Measurements from ENCODE around the gene DHX34.
"Not testable (repeated sequence)": the region's sequence is repeated elsewhere in the genome, so short reads cannot be mapped to it uniquely, and the experiment has no call there.

DHX34 gene

DNA sequence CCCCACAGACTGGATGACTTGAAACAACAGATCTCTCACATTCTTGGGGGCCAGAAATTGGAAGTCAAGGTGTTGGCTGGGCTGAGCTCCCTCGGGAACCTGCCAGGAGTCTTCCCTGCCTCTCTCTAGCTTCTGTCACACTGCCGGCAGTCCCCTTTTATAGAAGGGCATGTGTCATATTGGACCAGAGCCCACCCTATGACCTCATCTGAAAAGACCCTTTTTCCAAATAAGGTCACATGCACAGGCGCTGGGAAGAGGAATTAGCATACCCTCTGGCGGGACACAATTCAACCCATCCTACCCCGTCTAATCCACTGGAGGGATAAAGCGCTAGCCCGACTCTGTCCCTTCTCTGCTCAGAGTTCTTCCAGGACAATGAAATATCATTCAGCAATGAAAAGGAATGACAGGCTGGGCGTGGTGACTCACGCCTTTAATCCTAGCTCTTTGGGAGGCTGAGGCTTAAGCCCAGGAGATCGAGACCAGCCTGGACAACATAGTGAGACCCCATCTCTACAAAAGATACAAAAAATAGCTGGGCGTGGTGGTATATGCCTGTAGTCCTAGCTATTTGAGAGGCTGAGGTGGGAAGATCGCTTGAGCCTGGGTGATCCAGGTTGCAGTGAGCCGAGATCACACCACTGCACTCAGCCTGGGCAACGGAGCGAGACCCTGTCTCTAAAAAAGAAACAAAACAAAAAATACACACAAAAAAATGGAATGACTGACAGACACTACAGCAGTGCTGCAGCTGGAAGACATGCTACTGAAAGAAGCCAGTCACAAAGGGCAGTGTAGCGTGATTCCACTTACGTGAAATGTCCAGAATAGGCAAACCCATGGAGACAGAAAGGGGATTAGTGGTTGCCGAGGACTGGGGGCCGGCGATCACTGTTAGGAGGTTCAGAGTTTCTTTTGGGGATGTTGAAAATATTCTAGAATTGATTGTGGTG, 41.7 kb downstream of the DHX34 start:
- DNase-seq, result no peak

DNA sequence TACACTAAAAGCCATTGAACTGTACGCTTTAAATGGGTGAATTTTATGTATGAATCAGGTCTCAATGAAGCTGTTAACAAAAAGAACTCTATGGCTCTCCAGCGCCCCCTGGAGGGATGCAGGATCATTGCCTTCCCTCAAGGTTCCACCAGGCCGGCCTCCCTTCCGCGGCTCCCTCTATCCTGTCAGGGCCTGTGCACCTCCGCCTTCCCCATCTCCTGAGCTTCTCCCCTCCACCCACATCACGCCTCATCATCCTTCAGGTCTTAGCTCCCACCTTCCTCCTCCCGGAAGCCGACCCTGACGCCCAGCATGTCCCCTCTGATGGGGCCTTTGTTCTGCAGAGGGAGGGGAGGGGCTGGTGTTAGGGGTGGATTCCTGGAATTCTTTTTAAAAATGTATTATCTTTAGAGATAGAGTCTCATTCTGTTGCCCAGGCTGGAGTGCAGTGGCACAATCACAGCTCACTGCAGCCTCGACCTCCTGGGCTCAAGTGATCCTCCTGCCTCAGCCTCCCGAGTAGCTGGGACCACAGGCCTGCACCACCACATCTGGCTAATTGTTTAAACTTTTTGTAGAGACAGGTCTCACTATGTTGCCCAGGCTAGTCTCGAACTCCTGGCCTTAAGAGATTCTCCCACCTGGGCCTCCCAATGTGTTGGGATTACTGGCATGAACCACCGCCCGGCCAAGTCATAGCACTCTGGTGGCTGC, 42.6 kb downstream of the DHX34 start:
- peak; percentile 81 for DNase-seq

DNA sequence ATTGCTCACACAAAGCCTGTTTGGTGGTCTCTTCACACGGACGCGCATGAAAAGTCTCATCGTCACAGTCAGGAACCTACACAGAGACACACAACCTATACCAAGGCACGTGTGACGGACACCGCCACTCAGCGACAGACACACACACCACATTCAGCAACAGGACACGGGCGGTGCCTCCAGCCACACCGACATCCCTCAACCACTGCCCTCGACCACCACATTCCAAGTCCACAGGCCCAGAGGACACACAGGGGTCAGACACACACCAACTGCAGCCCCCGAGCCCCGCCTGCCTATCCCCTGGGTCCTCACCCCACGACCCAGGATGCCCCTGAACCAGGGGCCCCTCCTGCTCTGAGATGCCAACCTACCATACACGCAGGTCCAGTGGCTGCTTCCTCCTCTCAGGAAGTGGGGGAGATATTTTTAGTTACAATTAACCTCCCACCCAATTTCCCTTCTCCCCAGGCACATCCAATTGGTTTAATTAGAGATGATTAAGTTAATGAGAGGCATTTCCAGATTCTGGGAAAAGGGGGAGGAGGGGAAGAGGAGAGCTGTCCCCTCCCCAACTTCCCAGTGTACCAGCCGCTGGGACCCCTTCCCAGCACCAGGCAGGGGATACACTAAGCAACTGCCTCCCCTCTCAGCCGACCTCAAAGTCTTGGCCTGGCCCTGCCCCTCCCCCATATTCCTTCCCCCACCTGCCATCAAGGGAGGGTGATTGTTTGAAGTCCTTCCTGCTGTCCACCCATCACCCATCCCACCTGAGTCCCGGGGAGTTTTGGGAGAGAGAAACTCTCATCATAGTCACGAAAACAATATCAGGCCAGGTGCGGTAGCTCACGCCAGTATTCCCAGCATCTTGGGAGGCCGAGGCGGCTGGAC, 49.8 kb downstream of the DHX34 start:
- DNase-seq, result no peak

DNA sequence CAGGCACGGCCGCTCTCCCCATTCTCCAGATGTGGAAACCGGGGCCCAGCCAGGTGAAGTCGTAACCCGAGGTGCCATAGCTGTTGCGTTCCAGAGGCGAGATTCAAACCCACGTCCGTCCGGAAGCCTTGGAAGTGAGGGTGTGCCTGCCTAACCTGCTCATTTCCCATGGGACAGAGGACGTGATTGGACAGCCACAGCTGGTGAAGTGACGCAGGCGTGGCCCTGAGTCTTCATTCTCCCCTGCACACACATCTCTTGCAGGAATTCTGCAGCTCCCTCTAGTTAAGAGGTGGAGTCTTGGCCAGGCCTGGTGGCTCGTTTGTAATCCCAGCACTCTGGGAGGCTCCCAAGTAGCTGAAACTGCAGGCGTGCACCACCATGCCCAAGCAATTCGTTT, 53.4 kb downstream of the DHX34 start:
- DNase-seq, result no peak

DNA sequence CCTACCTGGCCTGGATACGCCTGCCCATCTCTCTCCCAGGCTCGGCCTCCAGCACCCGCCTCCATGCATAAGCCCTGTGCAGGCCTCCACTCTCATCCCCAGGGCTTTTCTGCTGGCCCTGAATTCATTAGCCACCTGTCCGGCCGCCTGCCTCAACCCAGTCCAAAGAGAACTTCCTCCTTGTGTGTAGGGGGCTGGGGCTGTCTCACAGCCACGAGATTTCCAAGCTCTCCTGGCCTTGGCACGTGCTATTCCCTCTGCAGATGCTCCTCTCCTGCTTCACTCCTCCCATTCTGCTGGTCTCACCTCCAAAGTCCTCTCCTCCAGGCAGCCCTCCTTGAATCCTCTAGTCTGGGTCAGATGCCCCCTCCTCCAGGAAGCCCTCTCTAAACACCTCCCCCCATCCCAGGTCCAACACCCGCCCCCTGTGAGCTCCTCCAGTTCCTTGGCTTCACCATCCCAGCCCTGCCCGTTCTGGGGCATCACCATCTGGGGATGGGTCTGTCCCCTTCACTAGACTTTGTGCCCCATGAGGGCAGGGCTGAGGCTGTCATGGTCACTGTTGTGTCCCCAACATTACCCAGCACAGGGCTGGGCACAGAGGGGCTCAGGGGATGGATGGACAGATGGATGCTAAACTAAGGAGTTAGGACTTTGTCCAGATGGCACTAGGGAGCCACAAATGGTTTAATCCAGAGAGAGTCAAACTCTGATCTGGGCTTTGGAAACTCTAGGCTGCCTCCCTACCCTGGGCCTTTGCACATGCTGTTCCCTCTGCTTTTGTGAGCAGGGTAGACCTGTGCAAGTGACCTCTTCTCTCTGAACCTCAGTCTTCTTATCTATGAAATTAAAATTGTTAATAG, 55.5 kb downstream of the DHX34 start:
- DNase-seq, result no peak

DNA sequence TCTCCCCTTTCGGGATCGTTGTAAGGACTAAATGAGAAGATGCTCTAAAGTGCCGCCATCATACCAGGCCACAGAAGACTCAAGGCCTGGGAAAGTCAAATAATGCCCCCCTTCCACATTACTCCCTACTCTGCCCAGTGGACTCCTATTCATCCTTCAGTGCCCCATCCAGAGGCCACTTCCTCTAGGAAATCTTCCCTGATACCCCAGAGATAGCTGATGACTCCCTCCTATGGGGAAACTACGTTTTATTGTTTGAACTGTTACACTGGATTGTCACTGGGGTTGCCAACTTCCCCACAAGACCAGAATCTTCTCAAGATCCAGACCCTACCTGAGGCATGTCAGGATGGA, 56.1 kb downstream of the DHX34 start:
- no peak for DNase-seq

DNA sequence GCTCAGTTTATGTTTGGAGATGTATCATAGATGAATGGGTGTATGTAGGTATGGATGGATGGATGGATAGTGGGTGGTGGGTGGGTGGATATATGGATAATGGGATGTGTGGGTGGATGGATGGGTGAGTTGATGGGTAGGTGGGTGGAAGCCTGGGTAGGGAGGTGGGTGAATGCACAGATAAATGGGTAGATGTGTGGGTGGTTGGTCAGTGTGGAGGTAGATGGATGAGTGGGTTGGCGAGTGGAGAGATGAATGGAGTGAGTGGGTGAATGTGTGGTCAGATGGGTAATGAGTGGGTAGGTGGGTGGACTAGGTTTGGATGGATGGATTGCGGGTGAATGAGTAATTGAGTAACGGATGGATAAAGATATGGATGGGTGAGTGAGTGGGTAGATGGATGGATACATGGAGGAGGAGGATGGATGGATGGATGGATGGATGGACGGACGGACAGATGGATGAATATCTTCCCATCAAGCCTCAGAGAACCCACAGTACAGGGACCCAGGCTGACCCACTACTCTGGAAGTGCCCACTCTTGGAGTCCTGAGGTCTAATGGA, 56.8 kb downstream of the DHX34 start:
- DNase-seq, result no peak

DNA sequence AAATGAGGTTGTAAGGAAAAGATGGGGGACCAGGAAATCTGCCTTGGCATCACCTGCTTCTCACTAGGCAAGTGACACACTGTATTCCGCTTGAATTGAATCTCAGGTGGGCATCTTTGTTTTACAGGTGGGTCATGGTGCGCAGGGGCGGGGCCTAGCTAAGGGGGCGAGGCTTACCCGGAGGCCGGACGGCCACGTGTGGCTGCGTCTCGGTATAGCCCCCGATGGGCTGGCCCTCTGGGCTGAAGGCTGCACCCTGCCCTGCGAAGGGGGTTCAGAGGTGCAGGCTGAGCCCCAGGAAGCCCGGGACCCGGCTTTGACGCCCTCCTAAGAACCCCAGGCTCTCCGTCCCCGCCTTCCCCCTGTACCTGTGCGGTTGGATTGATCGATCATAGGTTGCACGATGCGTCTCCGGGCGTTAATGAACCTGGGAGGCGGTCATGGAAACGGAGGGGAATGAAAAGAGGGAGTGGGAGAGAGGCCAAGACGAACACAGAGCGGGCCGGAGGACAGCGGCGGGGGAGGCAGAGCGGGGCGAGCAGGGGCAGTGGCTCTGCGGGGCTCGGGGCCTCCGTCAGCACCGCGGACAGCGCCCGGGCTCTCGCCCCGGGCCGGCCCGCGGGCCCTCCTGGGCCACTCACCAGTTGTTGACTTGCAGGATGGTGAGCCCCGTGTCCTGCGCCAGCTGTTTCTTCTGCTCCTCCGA, 57.7 kb downstream of the DHX34 start:
- DNase-seq, result no peak

DNA sequence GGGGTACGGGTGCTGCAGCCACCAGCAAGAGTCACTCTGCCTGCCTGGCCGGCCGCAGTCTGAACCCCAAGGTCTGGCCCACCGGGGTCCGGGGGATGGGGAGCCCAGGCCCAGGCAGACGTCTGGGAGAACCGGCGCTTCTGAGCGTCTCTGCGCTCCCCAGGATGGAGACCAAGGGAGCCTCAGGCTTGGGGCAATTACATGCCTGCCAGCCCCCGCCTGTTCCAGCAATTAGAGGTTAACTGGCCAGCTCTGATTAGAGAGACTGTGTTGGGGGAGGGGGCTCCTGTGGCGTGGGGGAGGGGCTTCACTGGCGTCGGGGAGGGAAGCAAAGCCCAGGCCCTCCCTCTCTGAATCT, 58.3 kb downstream of the DHX34 start:
- no peak for DNase-seq

DNA sequence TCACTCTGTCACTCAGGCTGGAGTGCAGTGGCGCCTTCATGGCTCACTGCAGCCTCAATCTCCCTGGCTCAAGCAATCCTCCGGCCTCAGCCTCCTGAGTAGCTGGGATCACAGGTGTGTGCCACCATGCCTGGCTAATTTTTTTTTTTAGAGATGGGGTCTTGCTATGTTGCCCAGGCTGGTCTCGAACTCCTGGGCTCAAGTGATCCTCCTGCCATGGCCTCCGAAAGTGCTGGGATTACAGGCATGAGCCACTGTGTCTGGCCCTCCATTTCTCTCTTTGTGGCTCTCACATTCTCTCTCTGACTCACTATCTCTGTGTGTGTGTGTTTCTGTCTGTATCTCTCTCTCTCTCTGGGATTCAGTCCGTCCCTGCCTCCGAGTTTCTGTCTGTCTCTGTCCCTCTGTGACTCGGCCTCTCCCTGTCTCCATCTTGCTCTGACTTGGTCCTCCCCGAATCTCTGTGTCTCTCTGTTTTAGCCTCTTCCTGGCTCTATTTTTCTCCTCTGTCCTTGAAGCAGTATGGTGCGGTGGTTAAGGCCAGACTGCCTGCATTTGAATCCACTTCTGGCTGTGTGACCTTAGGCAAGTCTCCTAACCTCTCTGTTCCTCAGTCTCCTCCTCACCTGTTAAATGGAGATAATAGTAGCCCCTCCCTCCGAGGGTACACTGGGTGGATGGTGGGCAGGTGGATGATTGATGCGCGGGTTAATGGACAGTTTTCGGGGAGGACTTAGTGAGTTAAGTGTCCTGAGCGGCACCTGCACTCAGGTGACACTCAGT, 59.2 kb downstream of the DHX34 start:
- no peak for DNase-seq

DNA sequence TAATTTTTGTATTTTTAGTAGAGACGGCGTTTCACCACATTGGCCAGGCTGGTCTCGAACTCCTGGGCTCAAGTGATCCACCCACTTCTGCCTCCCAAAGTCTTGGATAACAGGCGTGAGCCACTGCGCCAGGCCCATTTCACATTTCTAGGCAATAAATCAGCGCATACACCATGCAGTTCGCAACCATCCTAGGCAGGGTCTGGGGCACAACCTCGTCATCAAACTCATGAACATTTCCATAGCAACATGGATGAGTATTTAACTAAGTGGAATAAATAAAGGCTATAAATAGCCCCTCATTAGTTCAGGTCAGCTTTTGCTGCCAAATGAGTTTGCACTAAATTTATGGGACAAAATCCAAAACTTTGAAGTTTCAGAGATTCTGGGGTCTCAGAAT, 62.0 kb downstream of the DHX34 start:
- DNase-seq, result no peak

DNA sequence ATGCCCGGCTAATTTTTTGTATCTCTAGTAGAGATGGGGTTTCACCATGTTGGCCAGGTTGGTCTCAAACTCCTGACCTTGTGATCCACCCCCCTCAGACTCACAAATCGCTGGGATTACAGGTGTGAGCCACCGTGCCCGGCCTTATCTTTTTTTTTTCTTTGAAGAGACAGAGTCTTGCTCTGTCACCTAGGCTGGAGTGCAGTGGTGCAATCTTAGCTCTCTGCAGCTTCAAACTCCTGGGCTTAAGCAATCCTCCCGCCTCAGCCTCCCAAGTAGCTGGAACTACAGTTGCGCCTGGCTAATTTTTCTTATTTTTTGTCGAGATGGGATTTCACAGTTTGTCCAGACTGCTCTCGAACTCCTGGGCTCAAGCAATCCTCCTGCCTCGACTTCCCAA, 62.6 kb downstream of the DHX34 start:
- not testable (repeated sequence) for DNase-seq

DNA sequence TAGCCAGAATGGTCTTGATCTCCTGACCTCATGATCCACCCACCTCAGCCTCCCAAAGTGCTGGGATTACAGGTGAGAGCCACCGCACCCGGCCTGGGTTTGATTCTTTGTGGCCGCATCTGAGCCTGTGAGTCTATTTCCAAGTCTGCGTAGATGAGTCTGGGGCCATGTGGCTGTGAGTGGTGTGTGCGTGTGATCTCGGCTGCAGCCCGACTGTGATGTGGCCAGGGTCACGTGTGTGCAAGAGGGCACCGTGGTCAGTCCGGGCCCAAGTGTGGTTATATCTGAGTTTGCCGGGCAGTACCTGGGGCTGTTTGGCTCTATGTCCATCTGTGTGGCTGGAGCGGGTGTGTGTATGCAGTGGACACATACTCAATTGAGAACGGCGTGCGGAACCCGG, 64.8 kb downstream of the DHX34 start:
- no peak for DNase-seq

DNA sequence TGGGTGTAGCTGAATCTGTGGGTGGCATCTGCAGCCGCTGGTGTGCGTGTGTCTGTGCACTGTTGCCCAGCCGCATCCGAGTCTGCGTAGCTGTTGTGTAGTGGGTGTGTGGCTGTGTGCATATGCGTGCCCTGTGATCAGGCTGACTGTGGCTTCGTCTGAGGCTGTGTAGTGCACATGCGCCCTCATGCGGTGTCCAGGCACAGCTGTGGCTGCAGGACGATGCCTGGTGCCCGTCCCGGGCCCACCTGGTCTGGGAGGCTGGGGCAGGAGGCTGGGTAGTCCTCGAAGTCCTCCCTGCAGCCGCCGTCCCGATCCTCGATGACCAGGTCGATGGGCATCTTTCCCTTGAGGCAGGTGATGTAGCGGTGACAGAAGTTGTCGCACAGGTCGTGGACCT, 65.4 kb downstream of the DHX34 start:
- DNase-seq, result no peak

DNA sequence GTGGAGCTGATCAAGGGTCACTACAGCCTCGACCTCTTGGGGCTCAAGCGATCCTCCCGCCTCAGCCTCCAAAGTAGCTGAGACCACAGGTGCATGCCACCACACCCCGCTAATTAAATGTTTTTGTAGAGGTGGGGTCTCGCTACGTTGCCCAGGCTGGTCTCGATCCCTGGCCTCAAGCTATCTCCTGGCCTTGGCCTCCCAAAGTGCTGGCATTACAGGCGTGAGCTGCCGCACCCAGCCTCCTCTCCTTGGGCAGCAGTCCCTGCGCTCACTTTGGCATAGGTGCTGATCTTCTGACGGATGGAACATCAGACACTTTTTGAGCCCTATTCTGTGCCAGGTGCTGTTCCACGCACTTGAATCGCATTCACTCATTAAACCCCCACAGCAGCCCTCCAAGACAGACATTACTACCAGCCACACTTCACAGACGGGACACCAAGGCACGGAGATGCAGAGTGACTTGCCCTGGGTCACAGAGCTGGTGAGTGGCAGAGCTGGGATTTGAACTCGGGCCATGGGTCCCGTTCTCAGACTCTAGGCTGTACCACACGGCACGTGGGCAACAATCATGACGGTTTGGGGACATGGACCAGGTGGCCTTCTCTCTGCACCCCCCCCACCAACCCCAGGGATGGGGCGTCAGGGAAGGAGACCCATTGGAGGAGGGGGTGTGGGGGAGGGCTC, 67.0 kb downstream of the DHX34 start:
- DNase-seq, result no peak

DNA sequence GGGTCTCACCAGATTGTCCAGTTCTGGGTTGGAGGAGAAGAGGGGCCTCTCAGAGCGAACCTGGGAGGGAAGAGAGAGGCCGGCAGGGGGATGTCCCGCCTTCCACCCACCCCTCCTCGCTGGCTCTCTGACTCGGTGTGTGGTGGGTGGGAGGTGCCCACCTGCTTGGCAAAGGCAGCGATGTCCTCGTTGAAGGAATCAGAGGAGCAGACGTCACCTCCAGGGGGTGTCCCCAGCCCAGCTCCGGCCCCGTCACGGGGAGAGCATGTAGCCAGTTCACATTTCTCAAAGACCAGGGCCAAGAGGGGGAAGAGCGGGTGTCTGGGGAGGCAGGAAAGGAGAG, 67.5 kb downstream of the DHX34 start:
- no peak for DNase-seq

DNA sequence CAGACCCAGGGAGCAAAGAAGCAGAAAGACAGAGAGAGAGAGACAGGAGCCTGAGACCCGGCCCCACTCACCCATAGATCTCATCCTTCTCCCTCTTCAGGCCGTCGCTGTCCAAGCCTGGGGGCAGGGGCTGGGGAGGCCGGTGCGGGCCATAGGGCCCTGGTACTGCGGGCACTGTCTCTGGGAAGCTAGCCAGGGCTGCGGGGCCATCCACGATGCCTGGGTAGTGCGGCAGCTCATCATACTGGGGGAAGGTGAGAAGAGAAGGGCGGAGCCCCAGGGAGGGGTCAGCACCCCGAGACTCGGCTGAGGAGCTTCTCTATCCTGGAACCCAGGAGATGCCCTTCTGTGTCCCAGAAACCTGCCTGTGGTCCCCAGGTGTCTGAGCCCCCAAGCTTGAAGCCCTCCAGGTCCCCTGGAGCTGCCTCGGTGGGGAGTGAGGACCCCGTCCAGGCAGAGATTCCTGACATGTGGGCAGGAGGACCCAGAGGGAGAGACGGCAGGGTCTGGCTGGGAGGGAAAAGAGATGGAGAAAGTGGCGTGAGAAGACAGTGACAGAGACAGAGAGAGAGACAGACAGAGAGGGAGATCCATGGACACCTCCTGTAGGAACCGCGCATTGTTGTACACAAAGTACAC, 68.1 kb downstream of the DHX34 start:
- DNase-seq, result no peak

DNA sequence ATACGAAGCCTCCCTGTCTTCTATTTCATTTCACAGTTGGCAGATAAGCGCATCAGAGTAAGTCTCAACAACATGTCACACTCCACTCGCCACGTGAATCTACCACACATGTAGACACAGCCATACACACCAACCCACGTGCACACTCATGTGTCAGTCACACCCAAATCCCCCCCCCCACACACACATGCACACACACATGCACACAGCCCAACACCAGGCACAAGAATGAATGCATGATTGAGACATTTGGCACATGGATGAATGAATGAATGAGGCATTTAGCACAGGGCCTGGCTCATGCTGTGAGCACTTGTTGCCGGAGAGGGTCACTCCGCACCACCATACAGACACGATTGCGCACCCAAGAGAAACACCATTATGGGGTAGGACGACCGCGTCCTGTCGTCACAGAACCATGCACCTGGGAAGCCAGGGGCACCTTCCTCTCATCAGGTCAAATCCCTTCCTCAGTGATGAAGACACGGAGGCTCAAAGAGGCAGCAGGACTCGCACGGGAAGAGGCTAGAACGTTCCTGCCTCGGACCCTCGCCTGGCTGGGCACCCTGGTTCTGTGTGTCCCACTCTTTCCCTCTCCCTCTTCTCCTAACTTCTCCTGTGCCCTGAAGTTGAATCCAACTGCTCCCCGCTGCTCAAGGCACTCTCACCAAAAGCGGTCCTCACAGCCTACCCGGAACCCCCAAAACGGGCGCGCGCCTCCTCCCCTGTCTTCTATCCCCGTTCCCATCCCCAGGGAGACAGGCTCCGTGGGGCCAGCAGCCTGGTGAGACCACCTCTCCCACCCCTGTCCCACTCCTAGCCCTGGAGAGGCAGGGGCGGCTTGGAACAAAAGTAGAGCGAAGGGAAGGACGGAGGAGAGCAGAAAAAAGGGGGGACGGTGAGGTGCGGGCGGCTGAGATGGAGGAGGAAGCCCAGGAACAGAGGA, 68.9 kb downstream of the DHX34 start:
- no peak for DNase-seq

DNA sequence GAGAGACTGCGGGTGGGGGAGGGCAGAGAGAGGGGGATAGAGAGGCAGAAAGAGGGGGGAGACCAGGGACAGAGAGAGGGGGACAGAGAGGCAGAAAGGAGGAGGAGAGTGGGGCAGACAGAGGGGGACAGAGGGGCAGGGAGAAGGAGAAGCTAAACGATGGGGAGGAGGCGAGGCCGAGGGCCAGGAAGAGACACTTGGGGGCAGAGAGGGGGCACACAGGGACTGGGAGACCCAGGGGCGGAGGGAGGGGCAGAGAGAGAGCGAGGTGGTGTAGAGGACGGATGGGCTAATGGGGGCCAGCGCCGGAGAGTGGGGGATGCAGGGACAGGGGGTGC, 69.5 kb downstream of the DHX34 start:
- no peak for DNase-seq

All from CD4-positive, alpha-beta T cell treated with Interleukin-17A for 1 hour (primary cell).